BJ (cell line): ENCODE data around the gene GNG11. TPM values are rescaled to one million over a fixed set of nuclear protein-coding genes. Genes with fewer than 3 reads are reported as not detected.

ENCODE experiments used
- CTCF ChIA-PET: fragments of 350-600 bp; formaldehyde crosslinking; extraction: SDS; loops from one replicate; lab custom pipeline; 2021; ENCODE audit warnings: antibody characterized with exemption, inconsistent platforms; lab: Yijun Ruan, JAX
- POLR2A ChIA-PET: fragments of 300-600 bp; sonication (Branson Sonifier 250); formaldehyde crosslinking; extraction: SDS; loops from one replicate; lab custom pipeline; 2021; ENCODE audit warnings: antibody characterized with exemption; lab: Charles Lee
- DNase-seq: peaks from one replicate; pipeline ENCODE4 v3.0.0-alpha.2; 2011; ENCODE audit warnings: low read depth
- H3K27me3 ChIP-seq: 2 replicates; pipeline ENCODE4 v1.6.0; 2011; ENCODE audit warnings: low read length; ENCODE audit not compliant: control insufficient read depth, insufficient read depth
- H3K36me3 ChIP-seq: 2 replicates; pipeline ENCODE4 v1.5.1; 2011; ENCODE audit warnings: low read length; ENCODE audit not compliant: control insufficient read depth, insufficient read depth
- H3K4me3 ChIP-seq: 2 replicates; pipeline ENCODE4 v1.5.1; 2011; ENCODE audit warnings: low read depth, mild to moderate bottlenecking, control low read depth, low read length
- CTCF ChIP-seq: IDR thresholded peaks from 2 replicates; pipeline ENCODE4 v1.5.1; 2011; ENCODE audit warnings: low read depth, mild to moderate bottlenecking, control low read depth, inconsistent platforms, low read length, moderate library complexity; ENCODE audit not compliant: insufficient read depth
- polyA minus RNA-seq: library from RNA; depleted of rRNA, polyadenylated mRNA; stranded (reverse); fragments of >200 nt; gene quantifications from 2 replicates; pipeline ENCODE4 v1.2.3, GENCODE V29; 2011; rRNA and poly(A)+ RNA removed
- polyA plus RNA-seq: library from polyadenylated mRNA; depleted of rRNA; stranded (reverse); fragments of >200 nt; gene quantifications from 2 replicates; pipeline ENCODE4 v1.2.3, GENCODE V29; 2011; rRNA removed

Gene GNG11
- polyA plus RNA-seq (9.3 and 16.0 TPM in 2 replicates), polyA minus RNA-seq (2.3 and 4.0 TPM in 2 replicates)

- H3K27me3 ChIP-seq, result no peaks in the 10 kb centered on the region
- DNase-seq, result no peak
- TF ChIP-seq CTCF, result 0 out of 2 replicates have a peak, but pooled peaks have one; percentile 5
- H3K36me3 ChIP-seq, result peaks cover 2% of the 10 kb centered on the region
- POLR2A ChIA-PET, result interaction anchor here (0.6 to 0.7 kb wide), 5 partner anchors 82 to 277 kb away, joined by 3 to 11 read pairs (median 3); no protein-coding TSS in a partner anchor
- H3K4me3 ChIP-seq, result peak within 1 kb of the TSS; percentile 65
- CTCF ChIA-PET, result interaction anchor here (0.8 to 2.4 kb wide), 10 partner anchors 10 to 209 kb away, joined by 3 to 9 read pairs (median 4); no protein-coding TSS in a partner anchor
Observed at GRCh38 chr7:93921607-93922566, at the start of gene GNG11. GNG11 (plus strand) TSS chr7:93921735; CDS start chr7:93922138, 403 bp downstream.

- H3K27me3 ChIP-seq, result no peaks in the 10 kb centered on the region
- no peaks in the 10 kb centered on the region for H3K36me3 ChIP-seq
- H3K4me3 ChIP-seq, result no peak overlapping the region
- ChIA-PET POLR2A (no interaction called here), CTCF (no interaction called here)
- no peak for TF ChIP-seq CTCF
- no peak for DNase-seq
Observed at GRCh38 chr7:93873998-93874574, 47.4 kb upstream of the GNG11 start.

GRCh38 chr7:93877742-93878141, 43.8 kb upstream of the GNG11 start:
- POLR2A ChIA-PET, result no interaction called here
- no peaks in the 10 kb centered on the region for H3K27me3 ChIP-seq
- CTCF ChIA-PET, result no interaction called here
- TF ChIP-seq CTCF, result no peak
- no peak overlapping the region for H3K4me3 ChIP-seq
- no peaks in the 10 kb centered on the region for H3K36me3 ChIP-seq
- no peak for DNase-seq

GRCh38 chr7:93879356-93879755, 42.2 kb upstream of the GNG11 start:
- no peak for TF ChIP-seq CTCF
- ChIA-PET POLR2A (no interaction called here), CTCF (no interaction called here)

GRCh38 chr7:93882468-93882867, 39.1 kb upstream of the GNG11 start:
- no peak for DNase-seq
- Histone ChIP-seq H3K36me3 (no peaks in the 10 kb centered on the region), H3K27me3 (no peaks in the 10 kb centered on the region), H3K4me3 (no peak overlapping the region)
- ChIA-PET CTCF (interaction anchor here (0.6 to 1.2 kb wide), 2 partner anchors 20 to 334 kb away, joined by 3 read pairs; no protein-coding TSS in a partner anchor), POLR2A (no interaction called here)
- TF ChIP-seq CTCF, result no peak

More at GRCh38 chr7:93879356-93879755, 42.2 kb upstream of the GNG11 start:
- no peak for DNase-seq
- Histone ChIP-seq H3K36me3 (no peaks in the 10 kb centered on the region), H3K4me3 (no peak overlapping the region), H3K27me3 (no peaks in the 10 kb centered on the region)
